Heart left ventricle (tissue), 16 donors: Measurements from ENCODE around the gene NPR2. TPM values are rescaled to one million over a fixed set of nuclear protein-coding genes. Genes with fewer than 3 reads are reported as not detected.

Source experiments
- ATAC-seq, 4 donors: fragments of 200-7000 bp; cut with Tn5 transposase; one replicate each; pipeline ENCODE4 v1.9.1; 2020 to 2022; ENCODE audit warnings: moderate library complexity in 4 of 4, mild to moderate bottlenecking in 3 of 4, moderate number of reproducible peaks in 1 of 4
- DNase-seq, 5 donors: peaks; one replicate each; pipeline ENCODE4 v3.0.0-alpha.2; 2020
- H3K27ac ChIP-seq, 12 donors: fragments of 200-600 bp; sonication (generic) in 4 of 12; one replicate each; pipeline versions ENCODE4 v1.5.0 to v1.8.0; 2016 to 2022; ENCODE audit warnings: mild to moderate bottlenecking in 2 of 12
- H3K27me3 ChIP-seq, 9 donors: fragments of 200-600 bp; sonication (generic) in 2 of 9; one replicate each; pipeline versions ENCODE4 v1.5.1 to v1.8.0; 2016 to 2022; ENCODE audit warnings: mild to moderate bottlenecking in 3 of 9
- H3K36me3 ChIP-seq, 9 donors: fragments of 200-600 bp; sonication (generic) in 2 of 9; one replicate each; pipeline versions ENCODE4 v1.5.0 to v1.8.0; 2018 to 2022; ENCODE audit warnings: mild to moderate bottlenecking in 2 of 9
- H3K4me1 ChIP-seq, 12 donors: fragments of 200-600 bp; sonication (generic) in 4 of 12; one replicate each; pipeline versions ENCODE4 v1.5.0 to v1.8.0; 2016 to 2022; ENCODE audit warnings: mild to moderate bottlenecking in 3 of 12
- H3K4me3 ChIP-seq, 12 donors: fragments of 200-600 bp; sonication (generic) in 4 of 12; one replicate each; pipeline versions ENCODE4 v1.5.0 to v1.8.0; 2017 to 2022; ENCODE audit warnings: mild to moderate bottlenecking in 9 of 12, moderate library complexity in 4 of 12
- H3K9me3 ChIP-seq, 12 donors: fragments of 200-600 bp; sonication (generic) in 4 of 12; one replicate each; pipeline versions ENCODE4 v1.5.0 to v1.8.0; 2016 to 2022; ENCODE audit warnings: mild to moderate bottlenecking in 1 of 12
- CTCF ChIP-seq, 12 donors: fragments of 200-600 bp; sonication (generic) in 4 of 12; IDR thresholded peaks; one replicate each; pipeline versions ENCODE4 v1.5.0 to v1.8.0; 2018 to 2022; ENCODE audit warnings: antibody characterized with exemption in 12 of 12, mild to moderate bottlenecking in 5 of 12
- POLR2A ChIP-seq, 2 donors: fragments of 450-650 bp; IDR thresholded peaks; one replicate each; pipeline ENCODE4 v1.6.1; 2017; ENCODE audit warnings: antibody characterized with exemption in 2 of 2, mild to moderate bottlenecking in 2 of 2, moderate library complexity in 2 of 2
- WGBS, 4 donors: extraction: QIAGEN DNeasy Blood & Tissue Kit in 2 of 4; methylation state at CpG; one replicate each; pipeline versions ENCODE4 v1.1.5 to v1.1.7; 2013 to 2018; 5-methylcytosine and 5-hydroxymethylcytosine counted together
- intact Hi-C, 10 donors: fragments of 100-400 bp; cut with DNase I; formaldehyde crosslinking; loops; one replicate each; pipeline versions ENCODE4 v1.11.1 to v1.14.2; 2022
- polyA plus RNA-seq, 2 donors: library from polyadenylated mRNA; stranded (reverse); fragments of 200-250 nt; gene quantifications; one replicate each; pipeline ENCODE4 v1.2.3, GENCODE V29; 2013
- total RNA-seq, 9 donors: library from RNA; depleted of rRNA in 2 of 9; stranded (reverse); fragments of >200 nt in 2 of 9; fragmentation: NEBNext Ultra II Directional in 3 of 9; extraction: Animal tissue kit (Norgen Biotek cat#: 25700) in 3 of 9; gene quantifications; one replicate each; pipeline versions ENCODE4 v1.1.0 to v1.2.4, GENCODE V29; 2016 to 2023
- donor health status: ischemic (EF 13 %, LVEDD 7.1; RV severe dilation, severe dysfunction).
- donor health status: healthy with polysubstance abuse.
- donor health status: DM: no; HTN: yes; CAD: no.
- donor health status: DM: no; HTN: no; CAD: no.
- donor health status: ischemic (EF 25% LVEDD 6.9; RV normal size, moderate dysfunction).
- donor health status: ischemic (EF 25% LVEDD 5.7; RV mildly dilated, moderate dysfunction).
- donor health status: healthy.
- donor health status: DM: yes; HTN: yes; CAD: no.
- donor health status: ischemic (EF 35%, LVEDD 5.7; RV mildly dilated, moderate dysfunction).
- donor health status: nonischemic (EF 11% LVEDD 7.7; RV severe dilation, severe dysfunction).
- donor health status: DM: yes; HTN: yes; CAD: no.
- donor health status: PGD.
- donor health status: ischemic (EF 29% LVEDD 5.4; RV normal size, mild dysfunction).
- donor health status: nonischemic (EF 23%, LVEDD 6.1; RV moderate dilation, normal function).

NPR2 gene
- total and polyA plus RNA-seq, 11 donors = 10.2 to 36.4 (median 22.9) TPM

- 76 to 90% (median 81%) methylated on average over 5 of the region's 5 CpGs for WGBS, 4 donors
- H3K9me3 ChIP-seq = no peaks in the 10 kb centered on the region
- no peak for DNase-seq
- peaks cover 0 to 52% (median 48%) of the 10 kb centered on the region in 9 donors for H3K36me3 ChIP-seq
- intact Hi-C loops = loop anchor here in 1 of 10 donors (10.0 kb wide), 1 partner anchor 61 kb away; the partner anchor contains the start of genes HINT2 and SPAG8
- no peak for ATAC-seq
- TF ChIP-seq CTCF (IDR thresholded peaks at IDR 0.05) (no peak), POLR2A (IDR thresholded peaks at IDR 0.05) (no peak)
- H3K27me3 ChIP-seq = no peaks in the 10 kb centered on the region
- H3K4me1 ChIP-seq = peaks cover 2 to 43% (median 30%) of the 10 kb centered on the region in 12 donors
- H3K27ac ChIP-seq = no peak overlapping the region
- H3K4me3 ChIP-seq = no peak overlapping the region
Observed at GRCh38 chr9:35753466-35753865, 37.9 kb upstream of the NPR2 start.

DNA sequence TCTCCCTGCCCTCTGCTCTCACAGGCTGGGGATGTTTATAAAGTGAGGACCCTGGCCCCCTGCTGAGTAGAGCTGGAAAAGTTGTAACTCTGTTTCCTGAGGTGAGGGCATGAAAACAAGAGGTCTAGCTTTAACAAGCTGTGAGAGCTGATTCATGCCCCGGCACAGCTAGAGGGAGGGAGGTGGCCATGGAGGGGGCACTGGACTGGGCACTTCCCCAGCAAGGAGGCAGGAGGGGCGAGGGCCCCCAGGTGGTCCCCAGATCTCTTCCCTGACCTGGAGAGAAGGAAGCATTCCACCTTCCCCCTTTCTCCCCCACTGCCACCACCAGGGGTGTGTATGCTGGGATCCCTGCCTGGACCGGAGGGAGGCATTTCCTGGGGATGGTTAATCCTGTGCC, 37.1 kb upstream of the NPR2 start, which contains the start of gene MSMP:
TSS of gene MSMP (minus strand) at position 13 of the 400 bp plus-strand sequence. CDS start 147 bp downstream, outside the sequence.
- Histone ChIP-seq H3K4me3 (no peak within 1 kb of the TSS), H3K9me3 (no peaks in the 10 kb centered on the region), H3K36me3 (peaks cover 0 to 52% (median 48%) of the 10 kb centered on the region in 9 donors), H3K27me3 (no peaks in the 10 kb centered on the region), H3K4me1 (peaks cover 2 to 48% (median 36%) of the 10 kb centered on the region in 12 donors), H3K27ac (no peak within 1 kb of the TSS)
- TF ChIP-seq POLR2A (IDR thresholded peaks at IDR 0.05) (no peak), CTCF (IDR thresholded peaks at IDR 0.05) (no peak)
- WGBS, 4 donors = 47 to 61% (median 49%) methylated on average over 3 of the region's 3 CpGs
- ATAC-seq (no peak), DNase-seq (no peak)
- intact Hi-C loops = loop anchor here in 1 of 10 donors (10.0 kb wide), 1 partner anchor 61 kb away; the partner anchor contains the start of genes HINT2 and SPAG8

- peaks cover 0 to 52% (median 48%) of the 10 kb centered on the region in 9 donors for H3K36me3 ChIP-seq
- peaks cover 0 to 41% (median 31%) of the 10 kb centered on the region in 12 donors for H3K4me1 ChIP-seq
- TF ChIP-seq POLR2A (IDR thresholded peaks at IDR 0.05) (no peak), CTCF (IDR thresholded peaks at IDR 0.05) (no peak)
- DNase-seq = no peak
- H3K27ac ChIP-seq = no peak overlapping the region
- no peaks in the 10 kb centered on the region for H3K9me3 ChIP-seq
- no peak for ATAC-seq
- intact Hi-C loops = loop anchor here in 1 of 10 donors (10.0 kb wide), 1 partner anchor 60 kb away; the partner anchor contains the start of genes HINT2 and SPAG8
- WGBS, 4 donors = 75 to 96% (median 93%) methylated on average over 4 of the region's 4 CpGs
- no peaks in the 10 kb centered on the region for H3K27me3 ChIP-seq
- no peak overlapping the region for H3K4me3 ChIP-seq
Observed at GRCh38 chr9:35755071-35755470, 36.3 kb upstream of the NPR2 start.

DNA sequence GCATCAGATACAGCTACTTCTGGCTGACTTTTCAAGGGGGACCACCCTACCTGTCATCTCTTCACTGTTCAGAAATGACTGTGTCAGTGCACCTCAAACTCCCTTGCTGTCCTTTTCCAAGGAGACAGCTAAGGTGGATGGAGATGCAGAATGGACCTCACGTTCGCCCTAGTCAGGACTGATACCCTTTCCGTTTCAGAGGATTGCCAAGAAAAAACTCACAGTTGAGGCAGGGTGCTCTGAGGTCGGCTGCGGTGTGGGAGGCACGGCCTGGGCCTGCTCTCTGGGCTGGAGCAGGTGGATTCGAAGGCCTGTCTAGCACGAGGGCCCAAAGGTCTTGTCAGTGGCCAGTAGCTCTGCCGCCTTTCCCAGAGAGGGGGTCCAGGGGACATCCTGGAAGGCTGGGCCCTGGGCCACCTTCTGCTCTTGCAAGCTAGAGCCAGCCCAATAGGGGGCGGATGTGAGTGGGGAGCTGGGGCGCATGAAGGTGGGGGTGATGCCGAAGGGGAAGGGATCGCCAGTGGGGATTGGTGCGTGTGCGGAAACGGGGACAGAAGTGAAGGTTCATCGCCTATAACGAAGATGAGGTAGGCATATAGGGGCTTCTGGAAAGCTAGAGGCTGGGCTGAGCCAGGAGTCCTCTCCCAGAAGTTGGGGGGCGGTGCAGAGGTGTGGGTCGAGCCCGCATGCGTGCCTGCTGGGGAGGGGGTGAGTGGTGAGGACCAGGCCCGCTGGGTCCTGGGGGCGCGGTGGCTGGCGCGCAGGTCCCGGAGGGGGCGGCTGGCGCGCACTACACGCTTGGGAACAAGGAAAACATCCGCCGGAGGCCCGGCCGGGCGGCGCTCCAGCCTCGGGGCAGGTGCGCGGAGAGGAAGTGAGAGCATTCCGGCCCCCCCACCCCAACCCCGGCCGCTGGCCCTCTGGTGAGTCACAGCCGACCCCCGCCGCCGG, 34.8 kb upstream of the NPR2 start:
- 11 to 17% (median 13%) methylated on average over 38 to 48 of the region's 48 CpGs for WGBS, 4 donors
- Histone ChIP-seq H3K27me3 (no peaks in the 10 kb centered on the region), H3K4me1 (peaks cover 0 to 38% (median 26%) of the 10 kb centered on the region in 12 donors), H3K27ac (peak overlapping the region; percentile 75 to 95 (median 88)), H3K36me3 (peaks cover 0 to 39% (median 36%) of the 10 kb centered on the region in 9 donors), H3K9me3 (no peaks in the 10 kb centered on the region), H3K4me3 (peak overlapping the region; percentile 30 to 67 (median 62))
- DNase-seq (peak; percentile 74 to 86 (median 84)), ATAC-seq (peak; percentile 49 to 83 (median 74))
- TF ChIP-seq POLR2A (IDR thresholded peaks at IDR 0.05) = no peak
- TF ChIP-seq CTCF (IDR thresholded peaks at IDR 0.05) = peak; percentile 28 to 69 (median 58)
- intact Hi-C loops = loop anchor here in 1 of 10 donors (10.0 kb wide), 1 partner anchor 58 kb away; the partner anchor contains the start of genes HINT2 and SPAG8
